Body of pancreas (tissue), 4 donors: ENCODE data around the gene NBEA. TPM values are rescaled to one million over a fixed set of nuclear protein-coding genes. Genes with fewer than 3 reads are reported as not detected.

Experiments
- ATAC-seq: fragments of 150-250 bp; one replicate; pipeline ENCODE4 v1.9.1; 2016
- DNase-seq, 4 donors: peaks; one replicate each; pipeline ENCODE4 v3.0.0-alpha.2; 2019
- H3K27ac ChIP-seq, 4 donors: fragments of 200-600 bp; sonication (generic); 1 replicate in 3 of 4; 2 replicates in 1 of 4; pipeline versions ENCODE4 v1.5.1 to v1.6.1; 2016 to 2019; ENCODE audit warnings: mild to moderate bottlenecking in 1 of 4, mixed read lengths in 1 of 4, moderate library complexity in 1 of 4
- H3K27me3 ChIP-seq, 2 donors: fragments of 200-600 bp; sonication (generic); one replicate each; pipeline ENCODE4 v1.6.0; 2016; ENCODE audit warnings: mild to moderate bottlenecking in 1 of 2
- H3K36me3 ChIP-seq, 2 donors: fragments of 200-600 bp; sonication (generic); replicated peaks in 1 of 2; 2 replicates each; pipeline ENCODE4 v1.5.1; 2016; ENCODE audit warnings: low read depth in 2 of 2; ENCODE audit not compliant: insufficient read depth in 1 of 2
- H3K4me1 ChIP-seq: fragments of 200-600 bp; sonication (generic); one replicate; pipeline ENCODE4 v1.6.0; 2016
- H3K4me3 ChIP-seq, 2 donors: fragments of 200-600 bp; sonication (generic); 1 replicate in 1 of 2; 2 replicates in 1 of 2; pipeline ENCODE4 v1.5.1; 2016 to 2019
- H3K9me3 ChIP-seq, 3 donors: fragments of 200-600 bp; sonication (generic); 1 replicate in 2 of 3; 2 replicates in 1 of 3; pipeline ENCODE4 v1.5.1; 2016
- CTCF ChIP-seq, 7 experiments: fragments of 450-650 bp in 4 of 7; fragments of 200-600 bp in 3 of 7; sonication (generic) in 3 of 7; IDR thresholded peaks; one replicate each; pipeline ENCODE4 v1.5.1; 2016 to 2019; ENCODE audit warnings: antibody characterized with exemption in 7 of 7
- POLR2A ChIP-seq, 3 donors: fragments of 450-650 bp; IDR thresholded peaks; one replicate each; pipeline ENCODE4 v1.6.1; 2016; ENCODE audit warnings: antibody characterized with exemption in 3 of 3, mild to moderate bottlenecking in 2 of 3
- WGBS, 2 donors: methylation state at CpG; one replicate each; pipeline ENCODE4 v1.1.5; 2017; 5-methylcytosine and 5-hydroxymethylcytosine counted together
- intact Hi-C: fragments of 100-400 bp; cut with DNase I; formaldehyde crosslinking; loops from one replicate; pipeline ENCODE4 v1.15.1; 2023
- total RNA-seq, 2 donors: library from RNA; depleted of rRNA; stranded (reverse); fragments of >200 nt; gene quantifications; one replicate each; pipeline ENCODE4 v1.1.0, GENCODE V29; 2016

Gene NBEA
- total RNA-seq, 2 donors from 2014 or later, result 9.6 to 19.1 TPM

- no peak for DNase-seq
- no peak for ATAC-seq
- 78 to 80% methylated on average over 1 of the region's 1 CpG for WGBS, 2 donors
Observed at GRCh38 chr13:35704331-35704730, 762.3 kb downstream of the NBEA start.

GRCh38 chr13:35706281-35706680 lies 764.2 kb downstream of the NBEA start:
- no peak for TF ChIP-seq CTCF (IDR thresholded peaks at IDR 0.05)
- TF ChIP-seq POLR2A (IDR thresholded peaks at IDR 0.05), result no peak
- no peak overlapping the region for H3K27ac ChIP-seq
- intact Hi-C loops, result no loop called here
- no peak overlapping the region for H3K4me3 ChIP-seq
- WGBS, 2 donors, result 72 to 79% methylated on average over 7 of the region's 7 CpGs
- no peak for DNase-seq
- no peaks in the 10 kb centered on the region for H3K4me1 ChIP-seq
- no peaks in the 10 kb centered on the region for H3K36me3 ChIP-seq
- no peaks in the 10 kb centered on the region for H3K27me3 ChIP-seq
- no peak for ATAC-seq
- H3K9me3 ChIP-seq, result no peaks in the 10 kb centered on the region

More at GRCh38 chr13:35704331-35704730, 762.3 kb downstream of the NBEA start:
- Histone ChIP-seq H3K27ac (no peak overlapping the region), H3K9me3 (no peaks in the 10 kb centered on the region), H3K4me1 (no peaks in the 10 kb centered on the region), H3K27me3 (no peaks in the 10 kb centered on the region), H3K4me3 (no peak overlapping the region), H3K36me3 (no peaks in the 10 kb centered on the region)
- TF ChIP-seq POLR2A (IDR thresholded peaks at IDR 0.05) (no peak), CTCF (IDR thresholded peaks at IDR 0.05) (no peak)
- intact Hi-C loops, result no loop called here

- Histone ChIP-seq H3K4me3 (no peak overlapping the region), H3K27me3 (no peaks in the 10 kb centered on the region), H3K36me3 (no peaks in the 10 kb centered on the region), H3K9me3 (no peaks in the 10 kb centered on the region), H3K27ac (no peak overlapping the region), H3K4me1 (no peaks in the 10 kb centered on the region)
- TF ChIP-seq POLR2A (IDR thresholded peaks at IDR 0.05), result no peak
- no peak for TF ChIP-seq CTCF (IDR thresholded peaks at IDR 0.05)
- DNase-seq, result no peak
- ATAC-seq, result no peak
- 86% methylated on average over 8 of the region's 8 CpGs for WGBS, 2 donors
- intact Hi-C loops, result no loop called here
Observed at GRCh38 chr13:35706721-35707120, 764.7 kb downstream of the NBEA start.

GRCh38 chr13:35711909-35712308 lies 769.8 kb downstream of the NBEA start:
- H3K9me3 ChIP-seq, result no peaks in the 10 kb centered on the region
- H3K27ac ChIP-seq, result no peak overlapping the region
- 73% methylated on average over 8 of the region's 8 CpGs for WGBS, 2 donors
- no peak for DNase-seq
- TF ChIP-seq CTCF (IDR thresholded peaks at IDR 0.05) (no peak), POLR2A (IDR thresholded peaks at IDR 0.05) (no peak)
- no peak overlapping the region for H3K4me3 ChIP-seq
- H3K36me3 ChIP-seq, result no peaks in the 10 kb centered on the region
- intact Hi-C loops, result no loop called here
- no peaks in the 10 kb centered on the region for H3K27me3 ChIP-seq
- ATAC-seq, result no peak
- no peaks in the 10 kb centered on the region for H3K4me1 ChIP-seq

- intact Hi-C loops, result no loop called here
- TF ChIP-seq POLR2A (IDR thresholded peaks at IDR 0.05), result no peak
- TF ChIP-seq CTCF (IDR thresholded peaks at IDR 0.05), result no peak
- no peak overlapping the region for H3K4me3 ChIP-seq
- H3K27me3 ChIP-seq, result no peaks in the 10 kb centered on the region
- H3K9me3 ChIP-seq, result no peaks in the 10 kb centered on the region
- H3K27ac ChIP-seq, result no peak overlapping the region
- no peaks in the 10 kb centered on the region for H3K36me3 ChIP-seq
- WGBS, 2 donors, result 57 to 65% methylated on average over 11 of the region's 11 CpGs
- no peak for DNase-seq
- no peaks in the 10 kb centered on the region for H3K4me1 ChIP-seq
- no peak for ATAC-seq
Observed at GRCh38 chr13:35712907-35713761, 771.1 kb downstream of the NBEA start.
